ENCODE data around the gene ARHGAP4.

The ARHGAP4 gene

GRCh38 chrX:153939573-153939972 is 13.5 kb upstream of the ARHGAP4 start:
- no peak for FAIRE-seq
- TF ChIP-seq PAX5 (IDR thresholded peaks at IDR 0.05; ENCODE audit: insufficient read depth, low read length, severe bottlenecking) (no peak), SPI1 (IDR thresholded peaks at IDR 0.05; ENCODE audit: low read depth, low read length) (no peak), POU2F2 (IDR thresholded peaks at IDR 0.05; ENCODE audit: low read depth, low read length) (no peak), POLR2A (IDR thresholded peaks at IDR 0.05; ENCODE audit: low read depth, low read length) (no peak), POLR2AphosphoS5 (IDR thresholded peaks at IDR 0.05; ENCODE audit: low read depth, low read length) (no peak), TAF1 (IDR thresholded peaks at IDR 0.05; ENCODE audit: low read depth, low read length) (no peak)
- DNase-seq (ENCODE audit: insufficient read length, low spot score): no peak

- FAIRE-seq: no peak
- DNase-seq (ENCODE audit: insufficient read length, low spot score): no peak
- TF ChIP-seq POLR2A (IDR thresholded peaks at IDR 0.05; ENCODE audit: low read depth, low read length) (no peak), SPI1 (IDR thresholded peaks at IDR 0.05; ENCODE audit: low read depth, low read length) (no peak), POU2F2 (IDR thresholded peaks at IDR 0.05; ENCODE audit: low read depth, low read length) (no peak), TAF1 (IDR thresholded peaks at IDR 0.05; ENCODE audit: low read depth, low read length) (no peak), POLR2AphosphoS5 (IDR thresholded peaks at IDR 0.05; ENCODE audit: low read depth, low read length) (no peak), PAX5 (IDR thresholded peaks at IDR 0.05; ENCODE audit: insufficient read depth, low read length, severe bottlenecking) (no peak)
Observed at GRCh38 chrX:153938226-153938786, 12.2 kb upstream of the ARHGAP4 start.

- FAIRE-seq (no peak), DNase-seq (ENCODE audit: insufficient read length, low spot score) (no peak)
- TF ChIP-seq POU2F2 (IDR thresholded peaks at IDR 0.05; ENCODE audit: low read depth, low read length) (no peak), POLR2AphosphoS5 (IDR thresholded peaks at IDR 0.05; ENCODE audit: low read depth, low read length) (no peak), POLR2A (IDR thresholded peaks at IDR 0.05; ENCODE audit: low read depth, low read length) (no peak), SPI1 (IDR thresholded peaks at IDR 0.05; ENCODE audit: low read depth, low read length) (no peak), PAX5 (IDR thresholded peaks at IDR 0.05; ENCODE audit: insufficient read depth, low read length, severe bottlenecking) (no peak), TAF1 (IDR thresholded peaks at IDR 0.05; ENCODE audit: low read depth, low read length) (no peak)
Observed at GRCh38 chrX:153937056-153937455, 11.0 kb upstream of the ARHGAP4 start.

- no peak for DNase-seq (ENCODE audit: insufficient read length, low spot score)
- FAIRE-seq: peak; percentile 81
- TF ChIP-seq TAF1 (IDR thresholded peaks at IDR 0.05; ENCODE audit: low read depth, low read length): no peak
Observed at GRCh38 chrX:153935326-153935851, 9.3 kb upstream of the ARHGAP4 start.

- DNase-seq (ENCODE audit: insufficient read length, low spot score) (peak; percentile 82), FAIRE-seq (peak; percentile 98)
- TF ChIP-seq POU2F2 (IDR thresholded peaks at IDR 0.05; ENCODE audit: low read depth, low read length) (no peak), POLR2AphosphoS5 (IDR thresholded peaks at IDR 0.05; ENCODE audit: low read depth, low read length) (no peak), SPI1 (IDR thresholded peaks at IDR 0.05; ENCODE audit: low read depth, low read length) (no peak), POLR2A (IDR thresholded peaks at IDR 0.05; ENCODE audit: low read depth, low read length) (no peak)
Observed at GRCh38 chrX:153934762-153935325, 8.8 kb upstream of the ARHGAP4 start, which contains the start of gene NAA10. Gene NAA10 (minus strand): TSS chrX:153935037. CDS start chrX:153934904, 133 bp downstream.

GRCh38 chrX:153934148-153934761 is 8.2 kb upstream of the ARHGAP4 start:
- FAIRE-seq (peak; percentile 82), DNase-seq (ENCODE audit: insufficient read length, low spot score) (no peak)
- TF ChIP-seq POLR2AphosphoS5 (IDR thresholded peaks at IDR 0.05; ENCODE audit: low read depth, low read length): no peak
- TF ChIP-seq POU2F2 (IDR thresholded peaks at IDR 0.05; ENCODE audit: low read depth, low read length): no peak
- no peak for TF ChIP-seq TAF1 (IDR thresholded peaks at IDR 0.05; ENCODE audit: low read depth, low read length)
- TF ChIP-seq SPI1 (IDR thresholded peaks at IDR 0.05; ENCODE audit: low read depth, low read length): no peak
- TF ChIP-seq PAX5 (IDR thresholded peaks at IDR 0.05; ENCODE audit: insufficient read depth, low read length, severe bottlenecking): no peak
- TF ChIP-seq POLR2A (IDR thresholded peaks at IDR 0.05; ENCODE audit: low read depth, low read length): no peak

GRCh38 chrX:153933748-153934147 is 7.7 kb upstream of the ARHGAP4 start:
- no peak for DNase-seq (ENCODE audit: insufficient read length, low spot score)
- TF ChIP-seq POLR2AphosphoS5 (IDR thresholded peaks at IDR 0.05; ENCODE audit: low read depth, low read length) (no peak), POU2F2 (IDR thresholded peaks at IDR 0.05; ENCODE audit: low read depth, low read length) (no peak), POLR2A (IDR thresholded peaks at IDR 0.05; ENCODE audit: low read depth, low read length) (no peak), TAF1 (IDR thresholded peaks at IDR 0.05; ENCODE audit: low read depth, low read length) (no peak), PAX5 (IDR thresholded peaks at IDR 0.05; ENCODE audit: insufficient read depth, low read length, severe bottlenecking) (no peak), SPI1 (IDR thresholded peaks at IDR 0.05; ENCODE audit: low read depth, low read length) (no peak)
- peak; percentile 45 for FAIRE-seq

- no peak for DNase-seq (ENCODE audit: insufficient read length, low spot score)
- peak; percentile 31 for FAIRE-seq
- TF ChIP-seq TAF1 (IDR thresholded peaks at IDR 0.05; ENCODE audit: low read depth, low read length): no peak
Observed at GRCh38 chrX:153932220-153932915, 6.3 kb upstream of the ARHGAP4 start.

- no peak for TF ChIP-seq PAX5 (IDR thresholded peaks at IDR 0.05; ENCODE audit: insufficient read depth, low read length, severe bottlenecking)
- TF ChIP-seq TAF1 (IDR thresholded peaks at IDR 0.05; ENCODE audit: low read depth, low read length): no peak
- TF ChIP-seq POLR2A (IDR thresholded peaks at IDR 0.05; ENCODE audit: low read depth, low read length): no peak
- DNase-seq (ENCODE audit: insufficient read length, low spot score): no peak
- no peak for FAIRE-seq
Observed at GRCh38 chrX:153931748-153932147, 5.7 kb upstream of the ARHGAP4 start.

- DNase-seq (ENCODE audit: insufficient read length, low spot score): no peak
- FAIRE-seq: no peak
- TF ChIP-seq SPI1 (IDR thresholded peaks at IDR 0.05; ENCODE audit: low read depth, low read length) (no peak), POU2F2 (IDR thresholded peaks at IDR 0.05; ENCODE audit: low read depth, low read length) (no peak), TAF1 (IDR thresholded peaks at IDR 0.05; ENCODE audit: low read depth, low read length) (no peak), POLR2AphosphoS5 (IDR thresholded peaks at IDR 0.05; ENCODE audit: low read depth, low read length) (no peak), PAX5 (IDR thresholded peaks at IDR 0.05; ENCODE audit: insufficient read depth, low read length, severe bottlenecking) (no peak), POLR2A (IDR thresholded peaks at IDR 0.05; ENCODE audit: low read depth, low read length) (no peak)
Observed at GRCh38 chrX:153931151-153931550, 5.1 kb upstream of the ARHGAP4 start.
